Right renal pelvis (tissue), 4 donors: ENCODE measurements around the gene CXorf51A. TPM values are rescaled to one million over a fixed set of nuclear protein-coding genes. Genes with fewer than 3 reads are reported as not detected.
"Not testable (repeated sequence)": the region's sequence is repeated elsewhere in the genome, so short reads cannot be mapped to it uniquely, and the experiment has no call there.

Experiments
- DNase-seq, 4 donors: peaks; one replicate each; pipeline ENCODE4 v3.0.0-alpha.2; 2013; ENCODE audit warnings: low read depth in 4 of 4, low spot score in 3 of 4, missing footprints in 1 of 4
- polyA plus RNA-seq, 4 donors: library from polyadenylated mRNA; unstranded; fragments of 120-200 nt; gene quantifications; one replicate each; pipeline ENCODE4 v1.2.1, GENCODE V29; 2013; ENCODE audit not compliant: insufficient read length in 4 of 4

Gene CXorf51A
- not detected for polyA plus RNA-seq

GRCh38 chrX:146814644-146815043, at the start of gene CXorf51A:
TSS of gene CXorf51A (minus strand) at chrX:146814744. CDS start at chrX:146814723, 21 bp downstream.
- not testable (repeated sequence) for DNase-seq

- DNase-seq: no peak
These were observed 49.0 kb upstream of the CXorf51A start for GRCh38 chrX:146863566-146863965.

GRCh38 chrX:146854281-146854680, 39.7 kb upstream of the CXorf51A start:
- no peak for DNase-seq

- DNase-seq: no peak
These were observed 17.4 kb upstream of the CXorf51A start for GRCh38 chrX:146831994-146832393.

GRCh38 chrX:146809471-146809870, 5.1 kb downstream of the CXorf51A start, which contains the start of gene CXorf51B:
TSS of gene CXorf51B (plus strand) at chrX:146809771. CDS start at chrX:146809792, 21 bp downstream.
- DNase-seq: not testable (repeated sequence)

Other genes starting within 250 kb of the CXorf51A start
- not detected for gene CXorf51B, start 5.0 kb downstream of the CXorf51A start, polyA plus RNA-seq